Peyer's patch (tissue), 4 donors: ENCODE results near the gene PMP22.

ENCODE experiments used
- POLR2A ChIP-seq, 2 donors: fragments of 450-650 bp; IDR thresholded peaks; one replicate each; pipeline ENCODE4 v1.5.1; 2017; ENCODE audit warnings: antibody characterized with exemption in 2 of 2, mild to moderate bottlenecking in 2 of 2, moderate library complexity in 2 of 2
- TF ChIP-seq, protein P1 (sequence below), 6 experiments: fragments of 450-650 bp in 4 of 6; fragments of 200-600 bp in 2 of 6; sonication (generic) in 1 of 6; IDR thresholded peaks; one replicate each; pipeline ENCODE4 v1.5.1; 2017 to 2019; ENCODE audit warnings: antibody characterized with exemption in 6 of 6, mild to moderate bottlenecking in 3 of 6, moderate library complexity in 1 of 6

- TF ChIP-seq, protein P1, sequence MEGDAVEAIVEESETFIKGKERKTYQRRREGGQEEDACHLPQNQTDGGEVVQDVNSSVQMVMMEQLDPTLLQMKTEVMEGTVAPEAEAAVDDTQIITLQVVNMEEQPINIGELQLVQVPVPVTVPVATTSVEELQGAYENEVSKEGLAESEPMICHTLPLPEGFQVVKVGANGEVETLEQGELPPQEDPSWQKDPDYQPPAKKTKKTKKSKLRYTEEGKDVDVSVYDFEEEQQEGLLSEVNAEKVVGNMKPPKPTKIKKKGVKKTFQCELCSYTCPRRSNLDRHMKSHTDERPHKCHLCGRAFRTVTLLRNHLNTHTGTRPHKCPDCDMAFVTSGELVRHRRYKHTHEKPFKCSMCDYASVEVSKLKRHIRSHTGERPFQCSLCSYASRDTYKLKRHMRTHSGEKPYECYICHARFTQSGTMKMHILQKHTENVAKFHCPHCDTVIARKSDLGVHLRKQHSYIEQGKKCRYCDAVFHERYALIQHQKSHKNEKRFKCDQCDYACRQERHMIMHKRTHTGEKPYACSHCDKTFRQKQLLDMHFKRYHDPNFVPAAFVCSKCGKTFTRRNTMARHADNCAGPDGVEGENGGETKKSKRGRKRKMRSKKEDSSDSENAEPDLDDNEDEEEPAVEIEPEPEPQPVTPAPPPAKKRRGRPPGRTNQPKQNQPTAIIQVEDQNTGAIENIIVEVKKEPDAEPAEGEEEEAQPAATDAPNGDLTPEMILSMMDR (IDR thresholded peaks at IDR 0.05) = no peak
- TF ChIP-seq POLR2A (IDR thresholded peaks at IDR 0.05) = no peak
Measured at GRCh38 chr17:15216481-15216880, 48.6 kb downstream of the PMP22 start.
